ENCODE data around the gene ANKRD29.

The ANKRD29 gene

DNA sequence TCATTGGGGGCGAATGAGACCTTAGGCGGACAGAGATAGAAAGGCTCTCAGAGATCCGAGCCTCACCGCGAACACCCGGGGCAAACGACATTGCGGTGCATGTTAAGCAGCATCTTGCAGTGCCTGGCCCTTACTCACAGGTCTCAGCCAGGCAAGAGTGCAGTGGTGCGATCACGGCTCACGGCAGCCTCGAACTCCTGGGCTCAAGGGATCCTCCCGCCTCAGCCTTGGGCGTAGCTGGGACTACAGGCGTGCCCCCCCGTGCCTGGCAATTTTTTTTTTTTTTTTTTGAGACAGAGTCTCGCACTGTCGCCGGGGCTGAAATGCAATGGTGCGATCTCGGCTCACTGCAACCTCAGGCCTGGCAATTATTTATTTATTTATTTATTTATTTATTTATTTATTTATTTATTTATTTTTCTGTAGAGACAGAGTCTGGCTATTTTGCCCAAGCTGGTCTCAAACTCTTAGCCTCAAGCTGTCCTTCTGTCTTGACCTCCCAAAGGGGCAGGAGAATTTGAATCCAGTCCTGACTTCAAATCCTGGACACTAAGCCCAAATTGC lies 27.9 kb upstream of the ANKRD29 start (continued):
- TF ChIP-seq ZNF521 (tag by site-specific recombination; IDR thresholded peaks at IDR 0.05) (no peak), ZBTB8A (tag by site-specific recombination; IDR thresholded peaks at IDR 0.05) (no peak), ZNF155 (tag by site-specific recombination; IDR thresholded peaks at IDR 0.05) (no peak), YY1 (tag by site-specific recombination; IDR thresholded peaks at IDR 0.05) (no peak), ZBTB7A (tag by site-specific recombination; IDR thresholded peaks at IDR 0.05; ENCODE audit: low read depth) (no peak), ZNF747 (tag by site-specific recombination; IDR thresholded peaks at IDR 0.05) (no peak), ZNF350 (tag by site-specific recombination; IDR thresholded peaks at IDR 0.05) (no peak), ZNF501 (tag by site-specific recombination; IDR thresholded peaks at IDR 0.05) (no peak), KLF7 (tag by site-specific recombination; IDR thresholded peaks at IDR 0.05; ENCODE audit: borderline replicate concordance) (no peak), ZNF266 (tag by site-specific recombination; IDR thresholded peaks at IDR 0.05; ENCODE audit: low read depth) (peak; percentile 99), ZFP41 (tag by site-specific recombination; IDR thresholded peaks at IDR 0.05; ENCODE audit: borderline replicate concordance) (no peak), GLIS1 (tag by site-specific recombination; IDR thresholded peaks at IDR 0.05) (no peak), GFI1B (tag by site-specific recombination; IDR thresholded peaks at IDR 0.05) (0 out of 2 replicates have a peak, but pooled peaks have one; percentile 24), ZNF138 (tag by site-specific recombination; IDR thresholded peaks at IDR 0.05; ENCODE audit: borderline replicate concordance) (no peak), SP3 (tag by site-specific recombination; IDR thresholded peaks at IDR 0.05) (no peak), ZXDB (tag by site-specific recombination; IDR thresholded peaks at IDR 0.05) (peak; percentile 61; the same call in 1 of the 2 replicates), ZNF10 (tag by site-specific recombination; IDR thresholded peaks at IDR 0.05) (no peak), ZNF223 (tag by site-specific recombination; IDR thresholded peaks at IDR 0.05) (0 out of 2 replicates have a peak, but pooled peaks have one; percentile 21), ZNF146 (tag by site-specific recombination; IDR thresholded peaks at IDR 0.05) (no peak), ZNF19 (tag by site-specific recombination; IDR thresholded peaks at IDR 0.05; ENCODE audit: low read depth) (0 out of 2 replicates have a peak, but pooled peaks have one; percentile 27)
- TF ChIP-seq, protein P1, sequence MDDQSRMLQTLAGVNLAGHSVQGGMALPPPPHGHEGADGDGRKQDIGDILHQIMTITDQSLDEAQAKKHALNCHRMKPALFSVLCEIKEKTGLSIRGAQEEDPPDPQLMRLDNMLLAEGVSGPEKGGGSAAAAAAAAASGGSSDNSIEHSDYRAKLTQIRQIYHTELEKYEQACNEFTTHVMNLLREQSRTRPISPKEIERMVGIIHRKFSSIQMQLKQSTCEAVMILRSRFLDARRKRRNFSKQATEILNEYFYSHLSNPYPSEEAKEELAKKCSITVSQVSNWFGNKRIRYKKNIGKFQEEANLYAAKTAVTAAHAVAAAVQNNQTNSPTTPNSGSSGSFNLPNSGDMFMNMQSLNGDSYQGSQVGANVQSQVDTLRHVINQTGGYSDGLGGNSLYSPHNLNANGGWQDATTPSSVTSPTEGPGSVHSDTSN (CRISPR knock-in tag; IDR thresholded peaks at IDR 0.05) = no peak
- TF ChIP-seq, protein P2, sequence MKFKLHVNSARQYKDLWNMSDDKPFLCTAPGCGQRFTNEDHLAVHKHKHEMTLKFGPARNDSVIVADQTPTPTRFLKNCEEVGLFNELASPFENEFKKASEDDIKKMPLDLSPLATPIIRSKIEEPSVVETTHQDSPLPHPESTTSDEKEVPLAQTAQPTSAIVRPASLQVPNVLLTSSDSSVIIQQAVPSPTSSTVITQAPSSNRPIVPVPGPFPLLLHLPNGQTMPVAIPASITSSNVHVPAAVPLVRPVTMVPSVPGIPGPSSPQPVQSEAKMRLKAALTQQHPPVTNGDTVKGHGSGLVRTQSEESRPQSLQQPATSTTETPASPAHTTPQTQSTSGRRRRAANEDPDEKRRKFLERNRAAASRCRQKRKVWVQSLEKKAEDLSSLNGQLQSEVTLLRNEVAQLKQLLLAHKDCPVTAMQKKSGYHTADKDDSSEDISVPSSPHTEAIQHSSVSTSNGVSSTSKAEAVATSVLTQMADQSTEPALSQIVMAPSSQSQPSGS (tag by site-specific recombination; IDR thresholded peaks at IDR 0.05; ENCODE audit: low read depth) = no peak
- TF ChIP-seq, protein P3, sequence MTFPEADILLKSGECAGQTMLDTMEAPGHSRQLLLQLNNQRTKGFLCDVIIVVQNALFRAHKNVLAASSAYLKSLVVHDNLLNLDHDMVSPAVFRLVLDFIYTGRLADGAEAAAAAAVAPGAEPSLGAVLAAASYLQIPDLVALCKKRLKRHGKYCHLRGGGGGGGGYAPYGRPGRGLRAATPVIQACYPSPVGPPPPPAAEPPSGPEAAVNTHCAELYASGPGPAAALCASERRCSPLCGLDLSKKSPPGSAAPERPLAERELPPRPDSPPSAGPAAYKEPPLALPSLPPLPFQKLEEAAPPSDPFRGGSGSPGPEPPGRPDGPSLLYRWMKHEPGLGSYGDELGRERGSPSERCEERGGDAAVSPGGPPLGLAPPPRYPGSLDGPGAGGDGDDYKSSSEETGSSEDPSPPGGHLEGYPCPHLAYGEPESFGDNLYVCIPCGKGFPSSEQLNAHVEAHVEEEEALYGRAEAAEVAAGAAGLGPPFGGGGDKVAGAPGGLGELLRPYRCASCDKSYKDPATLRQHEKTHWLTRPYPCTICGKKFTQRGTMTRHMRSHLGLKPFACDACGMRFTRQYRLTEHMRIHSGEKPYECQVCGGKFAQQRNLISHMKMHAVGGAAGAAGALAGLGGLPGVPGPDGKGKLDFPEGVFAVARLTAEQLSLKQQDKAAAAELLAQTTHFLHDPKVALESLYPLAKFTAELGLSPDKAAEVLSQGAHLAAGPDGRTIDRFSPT (tag by site-specific recombination; IDR thresholded peaks at IDR 0.05) = 0 out of 2 replicates have a peak, but pooled peaks have one; percentile 8
- TF ChIP-seq, protein P4, sequence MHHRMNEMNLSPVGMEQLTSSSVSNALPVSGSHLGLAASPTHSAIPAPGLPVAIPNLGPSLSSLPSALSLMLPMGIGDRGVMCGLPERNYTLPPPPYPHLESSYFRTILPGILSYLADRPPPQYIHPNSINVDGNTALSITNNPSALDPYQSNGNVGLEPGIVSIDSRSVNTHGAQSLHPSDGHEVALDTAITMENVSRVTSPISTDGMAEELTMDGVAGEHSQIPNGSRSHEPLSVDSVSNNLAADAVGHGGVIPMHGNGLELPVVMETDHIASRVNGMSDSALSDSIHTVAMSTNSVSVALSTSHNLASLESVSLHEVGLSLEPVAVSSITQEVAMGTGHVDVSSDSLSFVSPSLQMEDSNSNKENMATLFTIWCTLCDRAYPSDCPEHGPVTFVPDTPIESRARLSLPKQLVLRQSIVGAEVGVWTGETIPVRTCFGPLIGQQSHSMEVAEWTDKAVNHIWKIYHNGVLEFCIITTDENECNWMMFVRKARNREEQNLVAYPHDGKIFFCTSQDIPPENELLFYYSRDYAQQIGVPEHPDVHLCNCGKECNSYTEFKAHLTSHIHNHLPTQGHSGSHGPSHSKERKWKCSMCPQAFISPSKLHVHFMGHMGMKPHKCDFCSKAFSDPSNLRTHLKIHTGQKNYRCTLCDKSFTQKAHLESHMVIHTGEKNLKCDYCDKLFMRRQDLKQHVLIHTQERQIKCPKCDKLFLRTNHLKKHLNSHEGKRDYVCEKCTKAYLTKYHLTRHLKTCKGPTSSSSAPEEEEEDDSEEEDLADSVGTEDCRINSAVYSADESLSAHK (tag by site-specific recombination; IDR thresholded peaks at IDR 0.05) = no peak
- TF ChIP-seq, protein P5, sequence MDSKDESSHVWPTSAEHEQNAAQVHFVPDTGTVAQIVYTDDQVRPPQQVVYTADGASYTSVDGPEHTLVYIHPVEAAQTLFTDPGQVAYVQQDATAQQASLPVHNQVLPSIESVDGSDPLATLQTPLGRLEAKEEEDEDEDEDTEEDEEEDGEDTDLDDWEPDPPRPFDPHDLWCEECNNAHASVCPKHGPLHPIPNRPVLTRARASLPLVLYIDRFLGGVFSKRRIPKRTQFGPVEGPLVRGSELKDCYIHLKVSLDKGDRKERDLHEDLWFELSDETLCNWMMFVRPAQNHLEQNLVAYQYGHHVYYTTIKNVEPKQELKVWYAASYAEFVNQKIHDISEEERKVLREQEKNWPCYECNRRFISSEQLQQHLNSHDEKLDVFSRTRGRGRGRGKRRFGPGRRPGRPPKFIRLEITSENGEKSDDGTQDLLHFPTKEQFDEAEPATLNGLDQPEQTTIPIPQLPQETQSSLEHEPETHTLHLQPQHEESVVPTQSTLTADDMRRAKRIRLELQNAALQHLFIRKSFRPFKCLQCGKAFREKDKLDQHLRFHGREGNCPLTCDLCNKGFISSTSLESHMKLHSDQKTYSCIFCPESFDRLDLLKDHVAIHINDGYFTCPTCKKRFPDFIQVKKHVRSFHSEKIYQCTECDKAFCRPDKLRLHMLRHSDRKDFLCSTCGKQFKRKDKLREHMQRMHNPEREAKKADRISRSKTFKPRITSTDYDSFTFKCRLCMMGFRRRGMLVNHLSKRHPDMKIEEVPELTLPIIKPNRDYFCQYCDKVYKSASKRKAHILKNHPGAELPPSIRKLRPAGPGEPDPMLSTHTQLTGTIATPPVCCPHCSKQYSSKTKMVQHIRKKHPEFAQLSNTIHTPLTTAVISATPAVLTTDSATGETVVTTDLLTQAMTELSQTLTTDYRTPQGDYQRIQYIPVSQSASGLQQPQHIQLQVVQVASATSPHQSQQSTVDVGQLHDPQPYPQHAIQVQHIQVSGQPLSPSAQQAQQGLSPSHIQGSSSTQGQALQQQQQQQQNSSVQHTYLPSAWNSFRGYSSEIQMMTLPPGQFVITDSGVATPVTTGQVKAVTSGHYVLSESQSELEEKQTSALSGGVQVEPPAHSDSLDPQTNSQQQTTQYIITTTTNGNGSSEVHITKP (tag by site-specific recombination; IDR thresholded peaks at IDR 0.05) = no peak
- TF ChIP-seq, protein P6, sequence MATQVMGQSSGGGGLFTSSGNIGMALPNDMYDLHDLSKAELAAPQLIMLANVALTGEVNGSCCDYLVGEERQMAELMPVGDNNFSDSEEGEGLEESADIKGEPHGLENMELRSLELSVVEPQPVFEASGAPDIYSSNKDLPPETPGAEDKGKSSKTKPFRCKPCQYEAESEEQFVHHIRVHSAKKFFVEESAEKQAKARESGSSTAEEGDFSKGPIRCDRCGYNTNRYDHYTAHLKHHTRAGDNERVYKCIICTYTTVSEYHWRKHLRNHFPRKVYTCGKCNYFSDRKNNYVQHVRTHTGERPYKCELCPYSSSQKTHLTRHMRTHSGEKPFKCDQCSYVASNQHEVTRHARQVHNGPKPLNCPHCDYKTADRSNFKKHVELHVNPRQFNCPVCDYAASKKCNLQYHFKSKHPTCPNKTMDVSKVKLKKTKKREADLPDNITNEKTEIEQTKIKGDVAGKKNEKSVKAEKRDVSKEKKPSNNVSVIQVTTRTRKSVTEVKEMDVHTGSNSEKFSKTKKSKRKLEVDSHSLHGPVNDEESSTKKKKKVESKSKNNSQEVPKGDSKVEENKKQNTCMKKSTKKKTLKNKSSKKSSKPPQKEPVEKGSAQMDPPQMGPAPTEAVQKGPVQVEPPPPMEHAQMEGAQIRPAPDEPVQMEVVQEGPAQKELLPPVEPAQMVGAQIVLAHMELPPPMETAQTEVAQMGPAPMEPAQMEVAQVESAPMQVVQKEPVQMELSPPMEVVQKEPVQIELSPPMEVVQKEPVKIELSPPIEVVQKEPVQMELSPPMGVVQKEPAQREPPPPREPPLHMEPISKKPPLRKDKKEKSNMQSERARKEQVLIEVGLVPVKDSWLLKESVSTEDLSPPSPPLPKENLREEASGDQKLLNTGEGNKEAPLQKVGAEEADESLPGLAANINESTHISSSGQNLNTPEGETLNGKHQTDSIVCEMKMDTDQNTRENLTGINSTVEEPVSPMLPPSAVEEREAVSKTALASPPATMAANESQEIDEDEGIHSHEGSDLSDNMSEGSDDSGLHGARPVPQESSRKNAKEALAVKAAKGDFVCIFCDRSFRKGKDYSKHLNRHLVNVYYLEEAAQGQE (tag by site-specific recombination; IDR thresholded peaks at IDR 0.05) = no peak

Data from HEK293 (cell line).